GM19025 (cell line): Measurements from ENCODE around the gene RBM38.

ENCODE experiments used
- ATAC-seq: cut with Tn5 transposase; IDR thresholded peaks from one replicate; pipeline ENCODE4 v1.9.1; 2021; ENCODE audit warnings: mild to moderate bottlenecking, low read depth, moderate library complexity; ENCODE audit not compliant: unreplicated experiment

RBM38 gene

DNA sequence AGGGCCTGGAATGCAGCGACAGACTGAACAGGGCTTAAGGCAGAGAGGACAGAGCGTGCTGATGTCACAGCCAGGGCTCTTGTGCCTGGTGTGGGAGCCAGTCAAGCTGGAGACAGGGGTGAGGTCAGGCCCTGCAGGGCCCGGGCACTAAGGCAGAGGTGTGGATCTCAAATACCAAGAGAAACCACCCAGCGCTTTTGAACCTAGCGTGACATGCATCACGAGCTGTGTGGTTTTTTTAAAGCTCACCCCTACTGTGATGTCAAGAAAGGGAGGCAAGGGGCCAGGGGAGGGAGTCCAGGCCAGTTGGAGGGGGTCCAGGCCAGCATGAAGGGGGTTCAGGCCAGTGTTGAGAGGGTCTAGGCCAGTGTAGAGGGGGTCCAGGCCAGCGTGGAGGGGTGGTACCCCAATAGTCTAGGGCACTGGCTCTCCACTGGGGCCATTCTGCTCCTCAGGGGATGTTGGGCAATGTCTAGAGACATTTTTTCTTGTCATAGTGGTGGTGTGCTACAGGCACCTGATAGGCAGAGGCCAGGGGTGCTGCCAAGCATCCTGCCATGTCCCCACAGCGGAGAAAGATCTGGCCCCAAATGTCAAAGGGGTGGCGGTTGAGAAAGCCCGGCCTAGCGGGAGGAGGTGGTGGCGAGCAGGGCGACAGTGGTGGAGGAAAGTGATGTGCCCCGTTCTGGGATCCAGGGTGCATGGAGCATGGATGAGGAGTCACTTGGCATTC lies 42.6 kb downstream of the RBM38 start:
- no peak for ATAC-seq

GRCh38 chr20:57434390-57434700 lies 43.1 kb downstream of the RBM38 start:
- no peak for ATAC-seq

- no peak for ATAC-seq
Measured at GRCh38 chr20:57435105-57435497, 43.9 kb downstream of the RBM38 start.

GRCh38 chr20:57435498-57436222 lies 44.5 kb downstream of the RBM38 start:
- no peak for ATAC-seq

- ATAC-seq = no peak
Measured at GRCh38 chr20:57436223-57436545, 45.0 kb downstream of the RBM38 start.

DNA sequence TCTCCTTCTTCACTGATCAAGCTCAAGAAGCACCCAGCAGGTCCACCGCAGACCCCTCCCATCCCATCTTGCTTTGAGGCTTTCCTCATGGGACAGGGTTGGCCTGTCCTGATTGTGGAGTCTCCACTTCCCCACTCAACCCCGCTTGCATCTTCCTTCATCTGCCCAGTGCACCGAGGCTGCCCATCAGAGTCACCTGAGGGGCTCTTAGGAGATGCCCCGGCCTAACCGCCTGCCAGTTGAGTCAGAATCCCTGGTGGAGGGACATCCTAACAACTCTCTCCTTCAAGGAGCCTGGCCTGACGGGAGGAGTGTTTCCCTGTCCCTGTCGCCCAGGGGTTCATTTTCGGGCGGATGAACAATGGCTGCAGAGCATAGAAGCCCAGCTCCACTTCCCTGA lies 46.1 kb downstream of the RBM38 start:
- no peak for ATAC-seq

DNA sequence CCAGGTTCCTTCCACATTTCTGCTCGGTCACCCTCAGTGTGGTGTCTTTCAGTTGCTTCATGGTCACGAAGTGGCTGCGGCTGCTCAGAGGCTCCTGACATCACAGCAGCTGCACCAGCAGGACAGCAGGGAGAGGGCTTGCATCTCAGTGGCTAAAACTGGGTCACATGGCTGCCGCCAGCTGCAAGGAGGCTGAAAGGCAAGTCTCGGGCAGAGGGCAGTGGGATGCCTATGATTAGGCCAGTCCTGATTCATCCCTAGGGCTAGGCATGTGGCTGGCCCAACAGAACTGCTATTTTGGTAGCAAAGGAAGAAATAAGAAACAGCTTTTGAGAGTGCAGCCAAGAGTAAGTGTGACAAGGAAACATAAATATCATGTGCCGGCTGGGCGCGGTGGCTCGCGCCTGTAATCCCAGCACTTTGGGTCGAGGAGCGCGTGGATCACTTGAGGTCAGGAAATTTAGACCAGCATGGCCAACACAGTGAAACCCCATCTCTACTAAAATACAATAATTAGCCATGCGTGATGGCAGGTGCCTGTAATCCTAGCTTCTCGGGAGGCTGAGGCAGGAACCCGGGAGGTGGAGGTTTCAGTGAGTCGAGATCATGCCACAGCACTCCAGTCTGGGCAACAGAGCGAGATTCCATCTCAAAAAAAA lies 46.6 kb downstream of the RBM38 start:
- ATAC-seq = no peak

GRCh38 chr20:57438552-57438951 lies 47.4 kb downstream of the RBM38 start:
- no peak for ATAC-seq

DNA sequence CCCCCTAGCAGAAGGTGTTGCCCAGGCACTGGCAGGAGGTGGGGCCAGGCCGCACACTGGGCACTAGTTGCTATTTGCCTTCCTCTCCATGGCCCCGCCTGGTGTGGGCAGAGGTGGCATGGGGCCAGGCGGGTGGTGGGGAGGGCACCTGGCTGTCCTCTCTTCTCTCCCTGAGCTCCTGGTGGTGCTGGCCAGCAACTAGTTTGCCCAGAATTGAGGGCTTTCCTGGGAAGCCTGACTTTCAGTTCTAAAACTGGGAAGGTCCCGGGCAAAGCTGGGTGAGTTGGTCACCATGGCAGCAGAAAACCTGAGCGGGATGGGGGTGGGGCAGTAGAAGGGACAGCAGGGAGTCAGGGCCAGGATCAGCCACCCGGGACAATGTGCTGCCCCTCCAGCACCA lies 48.2 kb downstream of the RBM38 start:
- ATAC-seq = no peak

DNA sequence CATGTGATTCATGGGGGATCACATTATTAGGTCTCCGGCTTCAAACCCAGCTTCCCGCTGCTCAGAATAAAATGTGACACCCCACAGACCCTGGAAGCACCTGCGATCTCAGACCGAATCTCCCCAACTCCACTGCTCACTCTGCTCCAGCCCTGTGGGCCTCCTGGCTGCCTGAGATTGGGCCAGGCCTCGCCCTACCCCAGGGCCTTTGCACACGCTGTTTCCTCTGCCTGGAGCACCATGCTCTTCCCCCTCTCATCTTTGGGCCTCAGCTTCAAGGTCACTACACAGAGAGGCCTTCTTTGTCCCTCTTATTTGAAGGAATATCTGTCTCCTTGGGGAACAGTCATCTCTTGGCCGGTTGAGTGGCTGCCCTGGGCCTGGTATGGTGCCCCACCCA lies 48.8 kb downstream of the RBM38 start:
- ATAC-seq = no peak

- no peak for ATAC-seq
Measured at GRCh38 chr20:57440678-57441509, 49.7 kb downstream of the RBM38 start.

GRCh38 chr20:57441510-57442154 lies 50.4 kb downstream of the RBM38 start:
- ATAC-seq = no peak

- ATAC-seq = no peak
Measured at GRCh38 chr20:57442158-57442887, 51.1 kb downstream of the RBM38 start.

DNA sequence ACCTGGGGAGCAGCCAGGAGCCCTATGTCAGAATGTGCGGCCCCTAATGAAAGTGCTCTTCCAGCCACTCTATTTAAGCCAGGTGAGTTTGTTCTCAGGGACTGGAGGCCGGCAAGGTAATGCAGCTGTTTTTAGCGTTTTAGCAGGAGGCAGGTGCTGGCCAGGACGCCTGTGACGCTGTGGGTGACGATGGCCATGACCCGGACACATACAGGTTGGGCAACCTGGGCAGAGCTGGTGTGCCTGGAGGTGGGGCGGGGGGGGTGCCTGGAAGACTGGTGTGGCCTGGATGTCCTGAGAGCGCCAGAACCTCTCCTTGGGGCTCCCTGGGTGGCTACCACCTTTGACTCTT lies 51.7 kb downstream of the RBM38 start:
- no peak for ATAC-seq

GRCh38 chr20:57443349-57444265 lies 52.4 kb downstream of the RBM38 start:
- ATAC-seq = no peak

GRCh38 chr20:57444394-57445048 lies 53.3 kb downstream of the RBM38 start:
- ATAC-seq = no peak

GRCh38 chr20:57445298-57445697 lies 54.1 kb downstream of the RBM38 start:
- no peak for ATAC-seq

DNA sequence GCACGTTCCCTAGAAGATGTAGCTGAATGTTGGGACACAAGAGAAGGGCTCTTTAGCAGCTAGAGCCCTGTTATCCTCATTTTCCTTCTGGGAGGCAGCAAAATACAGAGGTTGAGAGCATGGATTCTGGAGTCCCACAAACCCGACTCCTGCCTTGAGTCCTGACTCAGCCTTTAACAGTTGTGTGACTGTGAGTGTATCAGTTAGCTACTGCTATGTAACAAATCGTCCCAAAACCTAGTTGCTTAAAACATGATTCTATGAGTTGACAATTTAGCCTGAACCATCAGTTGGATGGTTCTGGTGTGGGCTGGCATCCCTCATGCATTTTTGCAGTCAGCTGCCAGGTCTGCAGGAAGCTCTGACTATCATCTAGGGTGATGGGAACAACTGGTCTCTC lies 54.6 kb downstream of the RBM38 start:
- no peak for ATAC-seq
